Epithelial cell of prostate (primary cell): Measurements from ENCODE around the gene PCDHGB3.
"Not testable (repeated sequence)": the region's sequence is repeated elsewhere in the genome, so short reads cannot be mapped to it uniquely, and the experiment has no call there.

Experiments
- DNase-seq: peaks from one replicate; pipeline ENCODE4 v3.0.0-alpha.2; 2011; ENCODE audit warnings: low read depth, low spot score
- H3K27ac ChIP-seq: fragments of 450-650 bp; 2 replicates; pipeline ENCODE4 v1.5.1; 2017; ENCODE audit warnings: mild to moderate bottlenecking

PCDHGB3 gene

GRCh38 chr5:141356133-141356532 is 13.9 kb upstream of the PCDHGB3 start:
- H3K27ac ChIP-seq, result no peak overlapping the region
- DNase-seq, result no peak

GRCh38 chr5:141356950-141357349 is 13.1 kb upstream of the PCDHGB3 start:
- DNase-seq, result no peak
- no peak overlapping the region for H3K27ac ChIP-seq

- no peak for DNase-seq
- H3K27ac ChIP-seq, result no peak within 1 kb of the TSS
Measured at GRCh38 chr5:141359790-141360426, 10.1 kb upstream of the PCDHGB3 start, which contains the start of gene PCDHGB2. Gene PCDHGB2 (plus strand): TSS chr5:141359994. CDS start chr5:141360136, 142 bp downstream.

- no peak overlapping the region for H3K27ac ChIP-seq
- no peak for DNase-seq
Measured at GRCh38 chr5:141360685-141361084, 9.4 kb upstream of the PCDHGB3 start.

- no peak for DNase-seq
- H3K27ac ChIP-seq, result no peak overlapping the region
Measured at GRCh38 chr5:141362719-141363118, 7.3 kb upstream of the PCDHGB3 start.

- no peak within 1 kb of the TSS for H3K27ac ChIP-seq
- DNase-seq, result no peak
Measured at GRCh38 chr5:141363952-141364660, 5.9 kb upstream of the PCDHGB3 start, which contains the start of gene PCDHGA5. Gene PCDHGA5 (plus strand): TSS chr5:141364162. CDS start chr5:141364331, 169 bp downstream.

GRCh38 chr5:141366016-141366896 is 3.8 kb upstream of the PCDHGB3 start:
- no peak for DNase-seq
- H3K27ac ChIP-seq, result no peak overlapping the region

- H3K27ac ChIP-seq, result no peak overlapping the region
- no peak for DNase-seq
Measured at GRCh38 chr5:141371572-141372475, 1.8 kb downstream of the PCDHGB3 start.

GRCh38 chr5:141373673-141374317 is 3.8 kb downstream of the PCDHGB3 start, which contains the start of gene PCDHGA6:
Gene PCDHGA6 (plus strand): TSS chr5:141373891. CDS start chr5:141374084, 193 bp downstream.
- H3K27ac ChIP-seq, result no peak within 1 kb of the TSS
- no peak for DNase-seq

- no peak for DNase-seq
- H3K27ac ChIP-seq, result no peak overlapping the region
Measured at GRCh38 chr5:141374627-141375026, 4.6 kb downstream of the PCDHGB3 start.

GRCh38 chr5:141375444-141376155 is 5.6 kb downstream of the PCDHGB3 start:
- DNase-seq, H3K27ac ChIP-seq: not testable (repeated sequence)

GRCh38 chr5:141382469-141383294 is 12.6 kb downstream of the PCDHGB3 start, which contains the start of gene PCDHGA7:
Gene PCDHGA7 (plus strand): TSS chr5:141382742. CDS start chr5:141382900, 158 bp downstream.
- no peak within 1 kb of the TSS for H3K27ac ChIP-seq
- DNase-seq, result no peak

- DNase-seq, result no peak
- no peak overlapping the region for H3K27ac ChIP-seq
Measured at GRCh38 chr5:141383345-141383744, 13.3 kb downstream of the PCDHGB3 start.

GRCh38 chr5:141384471-141385267 is 14.6 kb downstream of the PCDHGB3 start:
- no peak for DNase-seq
- H3K27ac ChIP-seq, result no peak overlapping the region

GRCh38 chr5:141387557-141388311 is 17.7 kb downstream of the PCDHGB3 start, which contains the start of gene PCDHGB4:
Gene PCDHGB4 (plus strand): TSS chr5:141387698. CDS start chr5:141387885, 187 bp downstream.
- DNase-seq, H3K27ac ChIP-seq: not testable (repeated sequence)

GRCh38 chr5:141388661-141389060 is 18.6 kb downstream of the PCDHGB3 start:
- H3K27ac ChIP-seq, result no peak overlapping the region
- no peak for DNase-seq
